ENCODE measurements around the gene C1GALT1.

The C1GALT1 gene

DNA sequence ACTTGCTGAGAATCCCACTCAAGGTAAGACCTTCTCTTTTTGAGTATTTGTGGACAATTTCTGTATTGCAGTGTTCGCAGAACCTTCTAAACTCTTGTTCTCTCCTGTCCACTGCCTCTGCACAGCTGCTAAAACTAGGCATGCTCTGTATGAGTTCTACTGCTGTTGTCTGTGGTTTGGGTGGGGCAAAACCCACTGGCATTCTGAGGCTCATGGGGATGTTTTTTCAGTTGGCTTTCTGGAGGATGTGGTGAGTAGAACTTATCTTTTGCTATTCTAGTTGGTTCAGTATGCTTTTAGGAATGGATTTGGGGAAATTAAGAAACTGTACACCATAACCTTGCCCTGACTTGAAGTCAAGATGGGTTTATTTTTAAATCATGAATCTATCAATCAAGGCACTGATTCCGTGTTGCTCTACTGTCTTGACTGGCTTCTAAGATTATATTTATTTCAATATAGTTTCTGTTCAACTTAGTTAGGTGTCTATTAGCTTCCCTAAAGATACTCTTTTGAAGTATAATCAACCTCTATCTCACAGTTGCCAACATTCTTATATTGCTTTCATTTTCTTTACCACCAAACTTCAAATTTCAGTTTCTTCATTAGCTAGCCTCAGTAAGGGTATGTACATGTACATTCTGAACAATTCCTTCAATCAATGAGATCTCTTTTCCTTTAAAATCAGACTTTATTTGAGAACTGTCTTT, 25.0 kb upstream of the C1GALT1 start:
- no peak for DNase-seq (ENCODE audit: low read depth)
- TF ChIP-seq, protein P1, sequence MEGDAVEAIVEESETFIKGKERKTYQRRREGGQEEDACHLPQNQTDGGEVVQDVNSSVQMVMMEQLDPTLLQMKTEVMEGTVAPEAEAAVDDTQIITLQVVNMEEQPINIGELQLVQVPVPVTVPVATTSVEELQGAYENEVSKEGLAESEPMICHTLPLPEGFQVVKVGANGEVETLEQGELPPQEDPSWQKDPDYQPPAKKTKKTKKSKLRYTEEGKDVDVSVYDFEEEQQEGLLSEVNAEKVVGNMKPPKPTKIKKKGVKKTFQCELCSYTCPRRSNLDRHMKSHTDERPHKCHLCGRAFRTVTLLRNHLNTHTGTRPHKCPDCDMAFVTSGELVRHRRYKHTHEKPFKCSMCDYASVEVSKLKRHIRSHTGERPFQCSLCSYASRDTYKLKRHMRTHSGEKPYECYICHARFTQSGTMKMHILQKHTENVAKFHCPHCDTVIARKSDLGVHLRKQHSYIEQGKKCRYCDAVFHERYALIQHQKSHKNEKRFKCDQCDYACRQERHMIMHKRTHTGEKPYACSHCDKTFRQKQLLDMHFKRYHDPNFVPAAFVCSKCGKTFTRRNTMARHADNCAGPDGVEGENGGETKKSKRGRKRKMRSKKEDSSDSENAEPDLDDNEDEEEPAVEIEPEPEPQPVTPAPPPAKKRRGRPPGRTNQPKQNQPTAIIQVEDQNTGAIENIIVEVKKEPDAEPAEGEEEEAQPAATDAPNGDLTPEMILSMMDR (IDR thresholded peaks at IDR 0.05; ENCODE audit: control insufficient read depth, extremely low read depth, insufficient read depth): no peak
- no peak overlapping the region for H3K4me3 ChIP-seq (ENCODE audit: low read depth, low read length)

- H3K4me3 ChIP-seq (ENCODE audit: low read depth, low read length): no peak overlapping the region
- DNase-seq (ENCODE audit: low read depth): no peak
- TF ChIP-seq, protein P1 (IDR thresholded peaks at IDR 0.05; ENCODE audit: control insufficient read depth, extremely low read depth, insufficient read depth): no peak
These were observed 24.5 kb upstream of the C1GALT1 start for GRCh38 chr7:7157887-7158271.

DNA sequence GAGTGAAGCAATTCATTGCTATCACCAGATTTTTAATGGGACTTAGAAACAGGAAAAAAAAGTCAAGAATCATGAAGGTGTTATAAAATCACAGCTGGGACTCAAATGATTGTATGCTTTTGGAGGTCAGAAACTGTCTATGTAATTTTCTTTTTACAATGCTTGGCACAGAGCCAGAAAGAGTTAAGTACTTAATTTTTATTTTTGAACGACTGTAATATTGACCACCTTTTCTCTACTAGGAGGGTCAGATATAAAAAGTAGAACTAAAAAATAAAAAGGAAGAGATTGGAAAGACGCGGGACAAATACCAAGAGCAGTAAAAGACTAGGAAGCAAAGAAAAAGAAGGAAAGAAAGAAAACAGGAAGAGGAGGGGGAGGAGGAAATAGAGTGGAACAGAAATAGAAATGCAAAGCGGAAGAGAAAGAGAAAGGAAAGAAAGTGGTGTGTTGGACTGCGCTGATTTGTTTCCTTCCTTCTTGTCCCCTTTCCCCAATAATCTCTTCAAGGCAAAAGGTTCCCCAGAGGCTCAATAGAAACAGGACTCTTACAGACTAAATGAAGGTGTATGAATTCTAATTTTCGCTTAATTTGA, 23.2 kb upstream of the C1GALT1 start:
- DNase-seq (ENCODE audit: low read depth): no peak
- no peak overlapping the region for H3K4me3 ChIP-seq (ENCODE audit: low read depth, low read length)
- TF ChIP-seq, protein P1 (IDR thresholded peaks at IDR 0.05; ENCODE audit: control insufficient read depth, extremely low read depth, insufficient read depth): no peak

- DNase-seq (ENCODE audit: low read depth): no peak
- H3K4me3 ChIP-seq (ENCODE audit: low read depth, low read length): no peak overlapping the region
- TF ChIP-seq, protein P1 (IDR thresholded peaks at IDR 0.05; ENCODE audit: control insufficient read depth, extremely low read depth, insufficient read depth): no peak
These were observed 17.8 kb upstream of the C1GALT1 start for GRCh38 chr7:7164591-7164990.

DNA sequence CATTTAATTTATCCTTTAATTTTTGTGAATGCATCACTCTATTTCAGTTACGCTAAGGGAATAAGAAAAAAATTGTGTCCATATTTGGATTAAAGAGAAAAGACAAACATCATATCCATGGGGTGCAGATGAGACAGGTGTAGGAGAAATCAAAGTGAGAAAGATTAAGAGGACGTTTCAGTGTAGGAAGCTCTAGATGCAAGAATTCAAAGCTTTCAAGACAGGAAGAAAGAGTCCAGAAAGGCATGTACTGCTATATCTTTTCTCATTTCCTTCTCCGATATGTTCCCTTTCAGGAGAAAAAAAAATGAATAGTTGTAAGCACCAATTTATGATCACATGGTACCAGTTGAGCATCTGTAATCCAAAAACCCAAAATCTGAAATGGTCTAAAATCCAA, 17.0 kb upstream of the C1GALT1 start:
- DNase-seq (ENCODE audit: low read depth): no peak
- H3K4me3 ChIP-seq (ENCODE audit: low read depth, low read length): no peak overlapping the region
- TF ChIP-seq, protein P1 (IDR thresholded peaks at IDR 0.05; ENCODE audit: control insufficient read depth, extremely low read depth, insufficient read depth): no peak

- no peak for DNase-seq (ENCODE audit: low read depth)
- TF ChIP-seq, protein P1 (IDR thresholded peaks at IDR 0.05; ENCODE audit: control insufficient read depth, extremely low read depth, insufficient read depth): no peak
- no peak overlapping the region for H3K4me3 ChIP-seq (ENCODE audit: low read depth, low read length)
These were observed 16.0 kb upstream of the C1GALT1 start for GRCh38 chr7:7166318-7166717.

DNA sequence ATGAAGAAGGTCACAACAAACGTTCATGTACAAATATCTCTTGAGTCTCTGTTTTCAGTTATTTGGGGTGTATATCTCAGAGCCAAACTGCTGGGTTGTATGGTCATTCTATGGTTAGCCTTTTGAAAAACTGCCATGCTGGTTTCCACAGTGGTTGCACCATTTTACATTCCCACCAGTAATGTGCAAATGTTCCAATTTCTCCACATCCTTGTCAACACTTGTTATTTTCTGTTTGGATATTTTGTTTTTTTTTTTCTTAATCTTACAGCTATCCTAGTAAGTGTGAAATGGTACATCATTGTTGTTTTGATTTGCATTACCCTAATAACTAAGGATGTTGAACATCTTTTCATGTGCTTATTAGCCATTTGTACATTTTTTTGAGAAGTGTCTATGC, 13.0 kb upstream of the C1GALT1 start:
- no peak for DNase-seq (ENCODE audit: low read depth)
- TF ChIP-seq, protein P1 (IDR thresholded peaks at IDR 0.05; ENCODE audit: control insufficient read depth, extremely low read depth, insufficient read depth): no peak
- H3K4me3 ChIP-seq (ENCODE audit: low read depth, low read length): no peak overlapping the region
